ENCODE results near the gene NOS1AP.

- no peak for TF ChIP-seq CTCF (IDR thresholded peaks at IDR 0.05)
- no peak for TF ChIP-seq POLR2A (IDR thresholded peaks at IDR 0.05)
Observed at GRCh38 chr1:162291000-162291399, 221.5 kb downstream of the NOS1AP start.
